Right lobe of liver (tissue), 4 donors: ENCODE results near the gene ARHGEF40.

Experiments
- CTCF ChIP-seq, 4 donors: fragments of 200-600 bp in 3 of 4; fragments of 450-650 bp in 1 of 4; IDR thresholded peaks; one replicate each; pipeline versions ENCODE4 v1.5.1 to v1.8.0; 2016 to 2022; ENCODE audit warnings: antibody characterized with exemption in 4 of 4, mild to moderate bottlenecking in 2 of 4
- POLR2A ChIP-seq: fragments of 450-650 bp; IDR thresholded peaks from one replicate; pipeline ENCODE4 v1.6.1; 2017; ENCODE audit warnings: antibody characterized with exemption, mild to moderate bottlenecking
- donor health status: DM: no; HTN: no; CAD: no.
- donor health status: DM: no; HTN: no; CAD: no.
- donor health status: DM: no; HTN: yes; CAD: no.

- TF ChIP-seq CTCF (IDR thresholded peaks at IDR 0.05) = no peak
- TF ChIP-seq POLR2A = no peak
Measured at GRCh38 chr14:21118933-21119332, 48.8 kb downstream of the ARHGEF40 start.
